HG03432 (cell line): ENCODE measurements around the gene SCUBE1.

Experiments used
- ATAC-seq: cut with Tn5 transposase; IDR thresholded peaks from one replicate; pipeline ENCODE4 v1.9.1; 2021; ENCODE audit warnings: mild to moderate bottlenecking, moderate library complexity; ENCODE audit not compliant: unreplicated experiment

The SCUBE1 gene

DNA sequence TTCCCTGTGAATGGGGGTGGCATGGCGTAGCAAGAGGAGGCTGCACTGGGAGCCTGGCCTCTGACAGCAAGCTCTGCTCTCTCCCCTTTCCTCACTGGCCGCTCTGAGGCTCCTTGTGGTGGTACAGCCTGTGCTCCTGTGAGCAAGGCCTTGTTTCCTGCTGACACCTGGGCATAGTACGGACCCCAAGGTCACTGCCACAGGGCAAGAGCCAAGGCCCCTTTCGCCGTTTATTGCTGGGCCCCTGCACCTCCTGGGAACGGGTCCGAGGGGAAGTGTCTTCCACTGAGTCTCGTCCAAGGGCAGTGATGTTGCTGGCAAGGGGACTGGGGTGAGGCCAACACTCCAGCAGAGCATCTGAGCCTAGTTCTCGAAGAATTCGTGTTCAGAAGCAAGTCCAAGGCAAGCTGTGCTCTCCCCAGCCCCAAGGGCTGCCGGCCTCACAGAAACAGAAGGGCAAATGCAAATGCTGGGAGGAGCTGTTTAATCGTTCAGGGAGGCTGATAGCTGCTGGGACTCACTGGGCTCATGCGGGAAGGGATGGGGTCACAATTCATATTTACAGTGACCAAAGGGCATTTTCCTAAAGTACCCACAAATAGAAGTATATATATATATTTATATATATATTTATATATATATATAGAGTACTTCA lies 140.3 kb downstream of the SCUBE1 start:
- ATAC-seq = no peak

DNA sequence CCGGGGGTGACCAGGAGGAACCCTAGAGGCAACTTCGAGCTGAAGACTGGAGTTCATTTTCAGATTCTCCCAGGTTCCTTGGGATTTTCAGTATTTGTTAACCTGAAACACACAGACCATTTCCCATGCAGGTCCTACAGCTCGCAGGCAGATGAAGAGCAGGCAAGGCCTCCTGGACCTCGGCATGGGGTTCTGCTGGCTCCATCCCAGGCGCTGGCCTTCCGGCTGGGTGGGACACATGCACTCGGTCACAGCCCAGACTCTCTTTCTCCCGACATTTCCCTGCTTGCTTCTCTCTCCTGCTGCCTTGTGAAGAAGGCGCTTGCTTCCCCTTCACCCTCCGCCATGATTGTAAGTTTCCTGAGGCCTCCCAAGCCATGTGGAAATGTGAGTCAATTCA lies 140.8 kb downstream of the SCUBE1 start:
- ATAC-seq = no peak

DNA sequence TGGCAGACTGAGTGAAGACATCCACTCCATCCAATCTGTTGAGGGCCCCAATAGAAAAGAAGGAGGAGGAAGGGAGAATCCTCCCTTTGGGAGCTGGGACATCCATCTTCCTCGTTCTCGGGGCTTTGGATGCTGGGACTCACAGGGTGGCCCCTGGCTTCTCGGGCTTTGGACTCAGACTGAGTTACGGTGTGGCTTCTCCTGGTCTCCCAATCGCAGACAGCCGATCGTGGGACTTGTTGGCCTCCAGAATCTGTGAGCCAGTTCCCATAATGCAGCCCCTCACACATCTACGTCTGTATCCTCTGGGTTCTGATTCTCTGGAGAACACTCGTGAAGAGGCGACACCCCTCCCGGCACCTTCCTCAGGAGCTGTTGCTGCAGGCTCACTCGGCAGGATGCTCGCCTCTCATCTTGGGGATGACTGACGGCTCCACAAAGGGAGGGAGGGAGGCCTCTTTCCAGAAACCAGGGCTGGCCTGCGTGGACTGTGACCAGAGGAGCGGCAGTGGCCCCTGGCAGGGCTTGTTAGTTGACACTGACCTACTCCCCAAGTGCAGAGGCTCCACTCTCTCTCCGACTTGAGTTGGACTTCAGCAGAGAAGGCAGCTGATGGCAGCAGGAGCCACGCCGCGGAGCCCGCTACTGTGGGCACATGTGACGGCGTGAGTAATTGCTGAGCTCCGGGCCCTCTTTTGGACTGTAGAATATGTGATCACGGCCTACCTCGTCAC lies 141.5 kb downstream of the SCUBE1 start:
- no peak for ATAC-seq

DNA sequence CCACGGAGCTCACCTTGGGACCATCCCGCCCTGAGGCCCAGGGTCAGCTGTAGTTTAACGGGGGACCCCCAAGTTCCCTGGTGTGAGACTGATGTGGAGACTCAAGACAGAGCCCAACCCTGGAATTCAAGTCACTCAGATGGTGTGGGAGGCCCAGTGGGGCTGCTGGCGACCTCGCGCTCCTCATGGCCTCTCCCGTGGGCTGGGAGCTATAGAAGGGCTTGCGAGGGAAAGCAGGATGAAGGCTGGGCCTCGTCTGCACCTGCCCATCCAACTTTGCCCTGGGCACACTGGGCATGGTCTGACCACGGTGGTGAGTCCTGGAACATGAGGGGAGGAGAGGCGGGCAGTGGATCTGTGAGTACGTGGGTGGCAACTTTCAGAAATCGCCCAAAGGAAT lies 142.6 kb downstream of the SCUBE1 start:
- no peak for ATAC-seq

DNA sequence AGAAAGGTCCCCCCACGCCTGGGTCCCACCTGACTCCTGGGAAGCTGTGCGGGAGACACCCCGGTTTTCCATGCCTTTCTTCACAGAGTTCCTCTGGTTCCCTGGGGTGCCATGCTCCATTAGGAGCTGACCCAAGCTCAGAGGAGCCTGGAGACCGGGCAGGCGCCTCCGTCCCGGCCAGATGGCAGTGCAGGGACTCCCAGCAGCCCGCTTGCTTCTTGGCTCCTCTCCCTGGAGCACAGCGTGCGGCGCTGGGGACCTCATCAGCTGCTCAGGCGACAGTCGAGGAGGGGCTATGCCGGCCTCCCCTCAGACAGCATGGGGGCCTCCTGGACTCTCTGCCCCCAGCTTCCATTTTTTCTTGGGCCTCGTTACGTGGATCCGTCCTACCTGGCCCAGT lies 143.1 kb downstream of the SCUBE1 start:
- ATAC-seq = no peak

DNA sequence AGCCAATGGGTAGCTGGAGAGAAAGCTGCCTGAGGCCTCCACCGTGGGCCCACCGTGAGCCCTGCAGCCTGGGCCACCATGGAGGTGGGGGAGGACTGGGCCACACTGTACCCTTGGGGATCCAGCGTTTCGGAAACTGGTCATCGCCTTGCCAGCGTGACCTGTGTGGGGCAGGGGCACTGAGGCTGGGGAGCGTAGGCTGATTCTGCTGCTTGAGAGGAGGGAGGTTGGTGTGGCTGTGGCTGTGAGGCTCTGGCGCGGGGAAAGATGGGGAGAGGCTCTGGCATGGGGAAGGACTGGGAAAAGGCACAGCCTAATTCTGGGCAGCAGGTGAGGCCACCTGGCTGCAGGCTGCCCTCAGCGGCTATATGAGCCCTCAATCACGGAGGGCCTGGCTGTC lies 143.6 kb downstream of the SCUBE1 start:
- ATAC-seq = no peak

DNA sequence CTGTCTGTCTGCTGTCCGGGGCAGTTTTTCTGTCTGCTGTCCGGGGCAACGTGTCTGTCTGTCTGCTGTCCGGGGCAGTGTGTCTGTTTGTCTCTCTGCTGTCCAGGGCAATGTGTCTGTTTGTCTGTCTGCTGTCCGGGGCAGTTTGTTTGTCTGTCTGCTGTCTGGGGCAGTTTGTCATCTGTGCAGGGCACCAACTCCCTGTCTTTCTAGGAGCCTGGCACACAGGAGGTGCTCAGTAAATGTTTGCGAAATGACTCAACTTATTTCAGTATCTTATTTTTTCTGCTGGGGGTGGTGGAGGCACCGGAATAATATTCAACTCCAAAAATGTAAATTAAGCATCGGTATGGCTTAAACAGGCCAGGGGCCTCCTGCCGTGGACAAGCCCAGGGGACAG lies 144.2 kb downstream of the SCUBE1 start:
- ATAC-seq = no peak

DNA sequence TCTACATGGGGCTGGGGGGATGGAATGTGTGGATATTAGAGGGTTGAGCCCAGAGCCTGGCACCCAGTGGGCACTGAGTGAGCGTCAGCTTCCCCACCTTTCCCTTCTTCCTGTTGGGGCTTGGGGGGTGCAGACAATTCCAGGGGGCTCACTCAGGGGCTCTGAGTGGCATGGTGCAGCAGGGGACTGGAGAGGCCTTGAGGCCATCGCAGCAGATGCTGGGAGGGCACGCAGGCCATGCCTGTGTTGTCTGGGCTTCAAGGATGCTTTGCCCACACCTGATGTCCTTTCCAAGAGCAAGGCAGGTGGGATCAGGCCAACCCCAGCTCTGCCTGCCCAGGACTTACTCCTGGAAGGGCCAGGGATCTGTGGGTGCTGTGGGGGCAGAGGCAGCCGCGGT lies 145.0 kb downstream of the SCUBE1 start:
- ATAC-seq = no peak

DNA sequence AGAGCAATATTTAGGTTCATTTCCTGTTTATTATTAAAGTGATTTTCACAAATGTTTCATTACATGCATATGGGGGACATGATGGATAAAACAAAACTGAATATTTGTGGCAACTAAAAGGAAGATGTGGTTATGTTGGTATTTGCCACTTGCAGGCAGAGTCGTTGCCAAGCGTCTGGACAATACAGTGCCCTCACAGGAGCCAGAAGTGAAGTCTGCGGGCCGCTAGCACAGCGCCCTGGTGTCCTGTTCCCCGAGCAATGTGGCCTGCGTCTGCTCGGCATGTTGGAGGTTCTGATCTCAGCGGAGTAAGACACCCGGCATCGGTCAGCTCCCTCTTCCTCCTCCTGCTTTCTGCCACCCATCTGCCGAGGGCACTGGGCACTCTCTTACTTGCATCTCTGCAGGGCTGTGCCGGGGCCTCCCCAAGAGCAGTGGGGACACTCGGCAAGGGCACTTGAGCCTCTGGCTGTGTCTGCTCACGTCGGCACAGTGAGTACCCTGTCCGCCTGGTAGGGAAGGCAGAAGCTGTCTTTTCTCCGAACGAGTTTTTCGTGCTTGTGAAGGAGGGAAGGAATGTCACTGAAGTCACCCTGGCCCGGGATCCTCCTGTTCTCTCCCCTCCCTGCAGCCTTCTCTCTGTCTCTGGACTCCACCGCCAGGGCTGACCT lies 145.8 kb downstream of the SCUBE1 start:
- no peak for ATAC-seq

DNA sequence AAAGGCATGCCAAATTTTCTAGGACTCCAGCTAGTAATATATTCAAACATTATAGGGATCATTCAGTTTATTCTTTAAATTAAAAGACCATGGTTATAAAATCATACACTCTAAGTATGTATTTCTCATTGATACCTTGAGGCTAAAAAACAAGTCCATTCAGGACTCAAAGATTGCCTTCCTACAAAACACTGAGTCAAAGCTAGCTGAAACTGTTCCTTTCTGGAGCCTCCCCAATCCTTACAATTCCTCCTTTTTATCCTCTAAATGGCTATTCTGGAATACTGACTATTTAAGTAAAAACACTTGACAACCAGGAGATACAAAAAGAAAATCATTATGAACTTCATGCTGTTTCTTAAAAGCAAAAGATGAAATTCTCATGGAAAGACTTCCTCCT lies 151.3 kb downstream of the SCUBE1 start:
- ATAC-seq = no peak

DNA sequence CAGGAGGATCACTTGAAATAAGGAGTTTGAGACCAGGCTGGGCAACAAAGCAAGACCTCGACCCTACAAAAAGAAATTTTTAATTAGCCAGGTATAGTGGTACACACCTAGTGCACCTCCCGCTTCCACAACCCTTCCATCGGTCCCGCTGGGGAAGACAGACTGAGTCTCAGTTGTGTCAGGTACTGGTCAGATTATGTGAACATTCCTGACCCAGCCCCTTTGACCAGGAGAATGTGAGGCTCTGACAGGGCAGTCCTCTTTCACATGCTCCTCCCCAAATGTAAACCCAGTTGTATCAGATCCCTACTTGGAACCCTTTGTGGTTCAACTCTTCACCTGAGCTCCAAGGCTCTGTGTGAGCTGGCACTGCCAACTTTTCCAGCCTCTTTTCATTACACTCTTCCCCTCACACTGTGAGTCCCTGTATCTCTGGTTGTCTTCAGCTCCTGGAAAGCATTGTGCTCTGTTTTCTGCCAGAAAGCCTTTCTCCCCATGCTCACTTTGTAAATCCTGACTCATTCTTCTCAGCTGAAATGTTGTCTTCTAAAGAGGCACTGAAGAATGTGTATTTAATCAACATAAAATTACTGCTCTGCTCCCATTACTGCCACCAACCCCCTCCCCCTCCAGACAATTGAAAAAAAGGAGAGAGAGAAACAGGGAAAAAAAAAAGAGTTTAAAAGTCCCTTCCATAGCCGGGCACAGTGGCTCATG lies 154.2 kb downstream of the SCUBE1 start:
- no peak for ATAC-seq

DNA sequence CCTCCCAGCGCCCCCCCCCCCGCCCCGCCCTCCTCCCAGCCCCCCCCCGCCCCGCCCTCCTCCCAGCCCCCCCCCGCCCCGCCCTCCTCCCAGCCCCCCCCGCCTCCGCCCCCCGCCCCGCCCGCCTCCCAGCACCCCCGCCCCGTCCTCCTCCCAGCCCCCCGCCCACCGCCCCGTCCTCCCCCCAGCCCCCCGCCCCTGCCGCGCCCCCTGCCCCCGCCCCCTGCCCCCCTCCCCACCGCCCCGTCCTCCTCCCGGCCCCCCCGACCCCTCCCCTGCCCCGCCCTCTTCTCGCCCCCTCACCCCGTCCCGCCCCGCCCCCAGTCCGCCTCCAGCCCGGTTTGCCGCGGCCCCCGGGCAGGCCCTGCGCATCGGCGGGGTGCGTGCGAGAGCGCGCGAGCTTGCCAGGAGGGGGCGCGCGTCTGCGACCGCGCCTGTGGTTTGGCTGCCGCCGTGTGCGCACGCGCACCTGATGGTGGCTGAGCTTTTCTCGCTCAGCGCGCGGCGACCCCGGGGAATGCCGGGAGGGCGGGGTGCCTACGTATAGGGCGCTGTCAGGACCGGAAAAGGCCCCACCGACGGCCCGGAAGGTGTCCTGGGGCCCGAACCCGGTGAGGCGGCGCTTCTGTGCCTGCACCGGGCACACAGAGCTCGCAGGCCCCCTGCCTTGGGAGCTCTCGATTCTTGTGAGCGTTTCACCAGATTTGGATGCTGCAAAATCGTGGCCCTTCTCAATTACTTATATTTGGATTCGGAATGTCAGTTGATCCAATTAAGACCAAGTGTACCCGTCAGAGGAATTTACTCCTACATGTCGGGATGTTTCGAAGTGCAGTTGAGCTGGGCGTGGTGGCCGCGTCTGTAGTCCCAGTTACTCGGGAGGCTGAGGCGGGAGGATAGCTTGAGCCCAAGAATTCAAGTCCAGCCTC lies 155.7 kb downstream of the SCUBE1 start:
- peak; percentile 80 for ATAC-seq

DNA sequence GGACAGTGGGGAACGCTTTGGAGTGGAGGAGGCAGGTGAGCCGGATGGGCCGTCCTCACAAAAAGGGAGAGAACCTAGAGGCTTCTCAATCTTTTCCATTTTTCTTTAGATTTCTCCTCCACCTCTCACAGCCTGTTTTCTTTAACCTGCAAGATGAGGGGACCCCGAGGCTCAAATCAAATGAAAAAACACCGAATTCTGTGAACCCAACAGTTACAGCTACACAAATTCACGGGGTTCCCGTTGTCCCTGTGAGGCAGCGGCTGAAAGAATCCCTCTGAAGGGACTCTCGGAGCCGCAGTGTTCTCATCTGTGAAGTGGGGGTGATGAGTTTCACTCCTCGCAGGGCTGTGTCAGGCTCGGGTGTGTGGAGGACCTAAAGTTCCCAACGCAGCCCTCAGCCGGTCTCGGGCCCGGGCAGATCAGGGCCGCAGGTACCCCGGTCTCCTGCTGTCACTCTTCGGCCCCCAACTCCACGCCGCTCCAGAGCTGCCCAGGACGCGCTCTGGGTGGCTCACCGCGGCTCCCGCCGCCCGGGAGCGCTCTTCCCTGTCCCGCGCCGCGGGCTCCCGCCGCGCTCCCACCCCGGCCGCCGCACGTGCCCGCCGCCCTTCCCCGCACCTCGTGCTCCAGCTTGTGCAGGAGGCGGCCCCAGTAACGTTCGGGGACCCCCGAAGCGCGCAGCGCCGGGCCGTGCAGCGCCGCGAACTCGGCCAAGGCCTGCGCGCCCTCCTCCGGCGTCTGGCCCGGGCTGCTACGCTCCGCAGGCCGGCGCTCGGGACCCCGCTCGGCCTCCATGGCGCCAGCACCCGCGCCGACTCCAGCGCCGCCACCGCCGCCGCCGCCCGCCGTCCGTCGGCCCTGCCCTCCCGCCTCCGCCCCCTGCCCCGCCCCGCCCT lies 156.7 kb downstream of the SCUBE1 start, which contains the start of gene TTLL12:
TTLL12 (minus strand) TSS at position 863 of the 899 bp plus-strand sequence; CDS start at position 798, 65 bp downstream.
- ATAC-seq = peak; percentile 48

DNA sequence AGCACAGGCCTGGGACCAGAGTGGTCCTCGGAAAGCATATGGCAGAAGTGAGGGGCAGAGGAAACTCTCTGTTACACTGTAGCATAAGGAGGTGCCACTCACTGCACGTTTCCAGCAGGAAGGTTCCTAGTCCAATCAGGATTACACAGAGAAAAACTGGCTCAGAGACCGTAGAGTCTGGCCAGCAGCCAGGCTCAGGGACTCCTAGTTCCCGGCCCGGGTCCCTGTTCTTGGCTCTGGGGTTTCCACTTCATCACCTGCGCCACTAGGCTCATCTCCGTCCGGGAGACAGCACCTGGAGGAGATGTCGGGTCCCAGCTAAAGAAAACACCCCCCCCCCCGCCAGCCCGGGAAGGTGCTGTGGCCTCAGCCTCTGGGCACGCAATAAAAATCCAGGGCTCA lies 157.3 kb downstream of the SCUBE1 start:
- ATAC-seq = no peak

DNA sequence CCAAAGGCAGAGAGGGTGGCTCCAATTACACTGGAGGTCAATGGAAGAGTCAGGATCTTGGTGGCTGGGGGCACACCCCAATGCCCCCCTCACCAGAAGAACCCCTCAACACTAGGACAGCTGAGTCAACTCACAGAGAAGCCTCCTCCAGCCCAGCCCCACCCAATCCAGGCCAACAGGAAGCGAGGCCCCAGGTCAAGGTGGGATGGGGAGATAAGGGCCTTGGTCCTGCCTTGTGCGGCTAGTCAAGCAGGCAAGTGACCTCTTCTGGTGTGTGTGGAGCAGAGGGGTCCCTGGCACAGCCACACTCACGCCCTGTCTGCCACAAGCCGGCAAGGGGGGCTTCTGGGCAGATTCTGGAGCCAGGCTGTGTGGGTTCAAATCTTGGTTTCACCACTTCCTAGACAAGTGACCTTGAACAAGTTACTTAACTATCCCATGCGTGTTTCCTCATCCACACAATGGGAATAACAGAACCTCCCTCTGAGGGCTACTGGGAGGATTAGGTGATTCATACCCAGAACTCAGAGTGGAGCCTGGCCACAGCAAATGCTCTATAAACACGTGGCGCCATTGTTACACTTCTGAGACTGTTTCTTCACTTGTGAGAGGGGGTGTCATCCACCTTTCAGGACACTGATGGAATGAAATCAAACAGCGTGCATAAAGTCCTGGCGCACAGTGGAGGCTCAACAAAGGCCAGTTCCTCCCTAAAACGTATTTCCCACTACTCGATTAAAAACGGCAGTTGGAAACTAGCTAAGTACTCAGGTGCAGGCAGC lies 159.5 kb downstream of the SCUBE1 start:
- no peak for ATAC-seq

DNA sequence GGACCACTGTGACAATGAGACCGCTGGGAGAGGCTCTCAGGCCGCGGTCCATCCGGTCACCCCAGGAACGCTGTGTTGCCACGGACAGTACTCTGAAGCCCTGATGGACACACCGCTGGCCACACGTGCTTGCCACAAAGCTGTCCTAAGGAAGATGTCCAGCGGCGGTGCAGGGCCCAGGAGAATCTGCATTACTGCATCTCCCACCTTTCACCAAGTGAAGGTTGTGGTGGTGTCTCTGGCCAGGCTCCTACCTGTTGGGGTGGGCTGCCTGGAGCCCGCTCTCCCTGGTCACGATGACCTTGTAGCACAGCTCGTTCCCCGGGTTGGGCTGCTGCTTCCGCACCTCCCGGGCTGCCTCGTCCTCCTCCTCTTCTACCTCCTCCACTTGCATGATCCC lies 160.4 kb downstream of the SCUBE1 start:
- ATAC-seq = no peak

DNA sequence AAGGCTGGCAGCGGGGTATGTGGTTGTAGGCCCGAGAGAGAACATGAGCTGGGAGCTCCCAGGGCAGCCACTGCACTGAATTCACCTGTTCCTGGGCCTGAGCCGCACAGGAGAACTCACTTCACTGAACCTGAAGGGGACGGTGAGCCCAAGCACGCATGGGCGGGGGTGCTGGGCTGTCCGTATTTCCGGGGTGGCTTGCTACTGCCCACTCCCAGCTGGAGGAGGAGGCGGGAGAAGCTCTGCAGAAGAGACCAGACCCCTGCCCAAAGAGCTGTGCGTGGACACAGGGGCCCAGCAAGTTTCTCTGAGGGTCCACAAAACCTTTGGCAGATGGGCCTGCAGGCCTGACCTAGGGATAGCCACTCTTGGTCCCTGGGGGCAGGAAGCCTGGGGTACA lies 161.1 kb downstream of the SCUBE1 start:
- ATAC-seq = no peak

DNA sequence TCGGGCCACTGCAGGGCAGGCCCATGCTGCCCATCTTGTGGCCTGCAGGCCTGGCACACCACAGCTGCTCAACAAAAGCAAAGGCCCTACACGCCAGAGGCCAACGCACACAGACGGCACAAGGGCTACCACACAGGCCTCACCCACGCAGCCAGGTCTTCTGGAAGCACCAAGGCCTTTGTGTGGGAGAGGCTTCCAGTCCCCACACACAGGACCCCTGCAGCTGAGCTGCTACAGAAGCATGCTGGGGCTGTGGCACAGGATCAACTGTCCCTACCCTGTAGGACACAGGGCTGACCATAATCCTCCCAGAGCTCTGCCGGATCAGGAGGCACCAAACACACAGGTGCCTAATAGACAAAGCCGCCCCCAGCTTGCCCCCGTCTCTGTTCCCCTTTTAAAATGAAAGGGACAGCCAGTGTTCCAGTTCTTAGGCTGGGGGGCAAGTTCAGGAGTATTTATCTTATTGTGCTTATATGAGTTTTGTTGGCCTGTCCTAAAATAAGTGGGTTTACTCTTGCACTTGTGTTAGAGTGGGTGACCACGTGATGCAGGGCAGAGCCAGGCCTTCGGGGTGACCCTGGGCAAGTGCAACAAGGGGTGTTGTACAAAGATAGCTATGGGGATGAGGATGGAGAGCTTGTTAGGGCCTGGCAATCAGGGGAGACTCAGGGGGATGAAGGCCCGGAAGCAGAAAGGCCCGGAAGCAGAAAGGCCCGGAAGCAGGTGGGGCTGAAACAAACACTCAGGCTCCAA lies 161.7 kb downstream of the SCUBE1 start:
- ATAC-seq = no peak
